Endometrial microvascular endothelial cells (primary cell): Measurements from ENCODE around the gene ALKBH8. TPM values are rescaled to one million over a fixed set of nuclear protein-coding genes. Genes with fewer than 3 reads are reported as not detected.
"Not testable (repeated sequence)": the region's sequence is repeated elsewhere in the genome, so short reads cannot be mapped to it uniquely, and the experiment has no call there.

Source experiments
- in situ Hi-C: cut with HindIII; loops from 2 replicates; pipeline ENCODE4 v1.10.0; 2017; ENCODE audit warnings: low sequenced_read_pairs, low pct_unique_long_range_greater_than_20kb; ENCODE audit errors: inconsistent ontology term
- total RNA-seq: library from RNA; depleted of rRNA; stranded (reverse); fragments of >200 nt; gene quantifications from one replicate; pipeline ENCODE4 v1.2.3, GENCODE V29; 2015; ENCODE audit errors: inconsistent ontology term

The ALKBH8 gene
- total RNA-seq, 1 donor from 2014 or later, result 13.7 TPM

- in situ Hi-C loops, result no loop called here
Measured at GRCh38 chr11:107581147-107581546, 15.6 kb upstream of the ALKBH8 start.

- in situ Hi-C loops, result not testable (repeated sequence)
Measured at GRCh38 chr11:107579169-107579568, 13.6 kb upstream of the ALKBH8 start.

GRCh38 chr11:107577346-107577711, 11.8 kb upstream of the ALKBH8 start:
- in situ Hi-C loops, result no loop called here

- in situ Hi-C loops, result not testable (repeated sequence)
Measured at GRCh38 chr11:107576497-107577345, 11.2 kb upstream of the ALKBH8 start.

- in situ Hi-C loops, result no loop called here
Measured at GRCh38 chr11:107573438-107573837, 7.9 kb upstream of the ALKBH8 start.

GRCh38 chr11:107570015-107570414, 4.5 kb upstream of the ALKBH8 start:
- in situ Hi-C loops, result no loop called here

- in situ Hi-C loops, result no loop called here
Measured at GRCh38 chr11:107567739-107568335, 2.3 kb upstream of the ALKBH8 start.

- in situ Hi-C loops, result no loop called here
Measured at GRCh38 chr11:107566569-107566968, 1.0 kb upstream of the ALKBH8 start.

- in situ Hi-C loops, result not testable (repeated sequence)
Measured at GRCh38 chr11:107565955-107566501, 493 bp upstream of the ALKBH8 start.

GRCh38 chr11:107564877-107565218, 687 bp downstream of the ALKBH8 start:
- in situ Hi-C loops, result no loop called here

- in situ Hi-C loops, result no loop called here
Measured at GRCh38 chr11:107563702-107564101, 1.8 kb downstream of the ALKBH8 start.

- in situ Hi-C loops, result no loop called here
Measured at GRCh38 chr11:107562647-107563208, 2.8 kb downstream of the ALKBH8 start.

- in situ Hi-C loops, result no loop called here
Measured at GRCh38 chr11:107561688-107562087, 3.8 kb downstream of the ALKBH8 start.

- in situ Hi-C loops, result no loop called here
Measured at GRCh38 chr11:107550304-107550703, 15.2 kb downstream of the ALKBH8 start.

GRCh38 chr11:107549954-107550285, 15.6 kb downstream of the ALKBH8 start:
- in situ Hi-C loops, result no loop called here

- in situ Hi-C loops, result no loop called here
Measured at GRCh38 chr11:107549253-107549953, 16.1 kb downstream of the ALKBH8 start.

- in situ Hi-C loops, result no loop called here
Measured at GRCh38 chr11:107547961-107548360, 17.6 kb downstream of the ALKBH8 start.

- in situ Hi-C loops, result no loop called here
Measured at GRCh38 chr11:107545101-107545514, 20.4 kb downstream of the ALKBH8 start.

GRCh38 chr11:107538821-107539220, 26.7 kb downstream of the ALKBH8 start:
- in situ Hi-C loops, result no loop called here
